Measurements from ENCODE around the gene ATP2C2.
A peak's percentile ranks its signal among the peaks of the same experiment; 100 is the strongest.

ATP2C2 gene

GRCh38 chr16:84482001-84482891, 113.9 kb downstream of the ATP2C2 start:
- Histone ChIP-seq H3K27ac (ENCODE audit: low read length, poor library complexity, severe bottlenecking) (no peak overlapping the region), H3K9ac (ENCODE audit: low read length) (no peak overlapping the region), H4K8ac (ENCODE audit: low read length) (no peak overlapping the region), H2BK5ac (ENCODE audit: low read depth, low read length, poor library complexity, severe bottlenecking) (no peak overlapping the region), H2BK12ac (ENCODE audit: low read length in 2 of 2) (peak overlapping the region in 1 of 2 experiments; percentile 4), H3K4ac (ENCODE audit: low read depth in 1 of 2, low read length in 2 of 2) (no peak overlapping the region), H4K91ac (ENCODE audit: low read length) (no peak overlapping the region), H3K14ac (ENCODE audit: low read length in 2 of 2) (no peak overlapping the region), H3K18ac (ENCODE audit: low read depth in 1 of 2, low read length in 2 of 2) (no peak overlapping the region), H2BK15ac (ENCODE audit: low read depth, poor library complexity, severe bottlenecking) (no peak overlapping the region), H3K4me1 (ENCODE audit: control insufficient read depth, insufficient read depth, low read depth, low read length) (peaks cover 15% of the 10 kb centered on the region), H2BK120ac (ENCODE audit: low read depth, low read length) (no peak overlapping the region), H3K36me3 (ENCODE audit: control insufficient read depth in 1 of 2, insufficient read depth in 2 of 2, low read depth in 1 of 2, low read length in 2 of 2) (peaks cover 74 to 76% of the 10 kb centered on the region in 2 experiments), H3K79me1 (replicated peaks; ENCODE audit: low read length, poor library complexity, severe bottlenecking) (peaks cover 19% of the 10 kb centered on the region), H3K27me3 (ENCODE audit: control insufficient read depth in 1 of 2, insufficient read depth in 1 of 2, low read length in 2 of 2) (no peaks in the 10 kb centered on the region), H3K23ac (ENCODE audit: low read length in 2 of 2) (no peak overlapping the region), H3K9me3 (ENCODE audit: control insufficient read depth, low read length) (no peaks in the 10 kb centered on the region), H2AFZ (ENCODE audit: low read depth, low read length) (no peak overlapping the region), H3K4me3 (ENCODE audit: insufficient read depth in 1 of 2, low read depth in 1 of 2, low read length in 2 of 2) (no peak overlapping the region), H2AK5ac (ENCODE audit: low read length, severe bottlenecking) (no peak overlapping the region), H3K4me2 (ENCODE audit: low read length, poor library complexity, severe bottlenecking) (no peak overlapping the region)
- no peak for DNase-seq
- 96% methylated on average over 32 of the region's 33 CpGs for WGBS

GRCh38 chr16:84482951-84483881, 114.9 kb downstream of the ATP2C2 start:
- no peak overlapping the region for H4K8ac ChIP-seq (ENCODE audit: low read length)
- no peak overlapping the region for H2BK5ac ChIP-seq (ENCODE audit: low read depth, low read length, poor library complexity, severe bottlenecking)
- H2AFZ ChIP-seq (ENCODE audit: low read depth, low read length), result no peak overlapping the region
- 96% methylated on average over 25 of the region's 25 CpGs for WGBS
- H3K4me3 ChIP-seq (ENCODE audit: insufficient read depth in 1 of 2, low read depth in 1 of 2, low read length in 2 of 2), result no peak overlapping the region
- no peak for DNase-seq
- H4K91ac ChIP-seq (ENCODE audit: low read length), result no peak overlapping the region
- no peaks in the 10 kb centered on the region for H3K9me3 ChIP-seq (ENCODE audit: control insufficient read depth, low read length)
- peak overlapping the region in 1 of 2 experiments; percentile 16 for H3K23ac ChIP-seq (ENCODE audit: low read length in 2 of 2)
- no peaks in the 10 kb centered on the region for H3K27me3 ChIP-seq (ENCODE audit: control insufficient read depth in 1 of 2, insufficient read depth in 1 of 2, low read length in 2 of 2)
- H3K4me2 ChIP-seq (ENCODE audit: low read length, poor library complexity, severe bottlenecking), result no peak overlapping the region
- no peak overlapping the region for H2BK15ac ChIP-seq (ENCODE audit: low read depth, poor library complexity, severe bottlenecking)
- peaks cover 19% of the 10 kb centered on the region for H3K79me1 ChIP-seq (replicated peaks; ENCODE audit: low read length, poor library complexity, severe bottlenecking)
- H3K18ac ChIP-seq (ENCODE audit: low read depth in 1 of 2, low read length in 2 of 2), result no peak overlapping the region
- H2BK120ac ChIP-seq (ENCODE audit: low read depth, low read length), result no peak overlapping the region
- no peak overlapping the region for H3K9ac ChIP-seq (ENCODE audit: low read length)
- peaks cover 12% of the 10 kb centered on the region for H3K4me1 ChIP-seq (ENCODE audit: control insufficient read depth, insufficient read depth, low read depth, low read length)
- H3K27ac ChIP-seq (ENCODE audit: low read length, poor library complexity, severe bottlenecking), result no peak overlapping the region
- H2BK12ac ChIP-seq (ENCODE audit: low read length in 2 of 2), result no peak overlapping the region
- no peak overlapping the region for H2AK5ac ChIP-seq (ENCODE audit: low read length, severe bottlenecking)
- peaks cover 75 to 86% of the 10 kb centered on the region in 2 experiments for H3K36me3 ChIP-seq (ENCODE audit: control insufficient read depth in 1 of 2, insufficient read depth in 2 of 2, low read depth in 1 of 2, low read length in 2 of 2)
- no peak overlapping the region for H3K4ac ChIP-seq (ENCODE audit: low read depth in 1 of 2, low read length in 2 of 2)
- no peak overlapping the region for H3K14ac ChIP-seq (ENCODE audit: low read length in 2 of 2)

- no peak overlapping the region for H3K23ac ChIP-seq (ENCODE audit: low read length in 2 of 2)
- H3K36me3 ChIP-seq (ENCODE audit: control insufficient read depth in 1 of 2, insufficient read depth in 2 of 2, low read depth in 1 of 2, low read length in 2 of 2), result peaks cover 73 to 89% of the 10 kb centered on the region in 2 experiments
- DNase-seq, result no peak
- H3K4me3 ChIP-seq (ENCODE audit: insufficient read depth in 1 of 2, low read depth in 1 of 2, low read length in 2 of 2), result no peak overlapping the region
- no peak overlapping the region for H2BK120ac ChIP-seq (ENCODE audit: low read depth, low read length)
- H3K4me2 ChIP-seq (ENCODE audit: low read length, poor library complexity, severe bottlenecking), result no peak overlapping the region
- H3K14ac ChIP-seq (ENCODE audit: low read length in 2 of 2), result no peak overlapping the region
- H3K27ac ChIP-seq (ENCODE audit: low read length, poor library complexity, severe bottlenecking), result no peak overlapping the region
- no peak overlapping the region for H2AFZ ChIP-seq (ENCODE audit: low read depth, low read length)
- 94% methylated on average over 19 of the region's 19 CpGs for WGBS
- peak overlapping the region; percentile 22 for H3K9ac ChIP-seq (ENCODE audit: low read length)
- peaks cover 20% of the 10 kb centered on the region for H3K79me1 ChIP-seq (replicated peaks; ENCODE audit: low read length, poor library complexity, severe bottlenecking)
- no peak overlapping the region for H2BK12ac ChIP-seq (ENCODE audit: low read length in 2 of 2)
- no peak overlapping the region for H2AK5ac ChIP-seq (ENCODE audit: low read length, severe bottlenecking)
- H3K4ac ChIP-seq (ENCODE audit: low read depth in 1 of 2, low read length in 2 of 2), result no peak overlapping the region
- H2BK15ac ChIP-seq (ENCODE audit: low read depth, poor library complexity, severe bottlenecking), result no peak overlapping the region
- H4K91ac ChIP-seq (ENCODE audit: low read length), result no peak overlapping the region
- no peak overlapping the region for H4K8ac ChIP-seq (ENCODE audit: low read length)
- H3K27me3 ChIP-seq (ENCODE audit: control insufficient read depth in 1 of 2, insufficient read depth in 1 of 2, low read length in 2 of 2), result no peaks in the 10 kb centered on the region
- peaks cover 9% of the 10 kb centered on the region for H3K4me1 ChIP-seq (ENCODE audit: control insufficient read depth, insufficient read depth, low read depth, low read length)
- no peaks in the 10 kb centered on the region for H3K9me3 ChIP-seq (ENCODE audit: control insufficient read depth, low read length)
- no peak overlapping the region for H2BK5ac ChIP-seq (ENCODE audit: low read depth, low read length, poor library complexity, severe bottlenecking)
- no peak overlapping the region for H3K18ac ChIP-seq (ENCODE audit: low read depth in 1 of 2, low read length in 2 of 2)
Measured at GRCh38 chr16:84483882-84484565, 115.7 kb downstream of the ATP2C2 start.
